HG02970 (cell line): ENCODE results near the gene SPATA13.

ENCODE experiments used
- ATAC-seq: cut with Tn5 transposase; IDR thresholded peaks from one replicate; pipeline ENCODE4 v1.9.1; 2021; ENCODE audit warnings: mild to moderate bottlenecking, moderate library complexity, moderate number of reproducible peaks; ENCODE audit not compliant: unreplicated experiment, low FRiP score

Gene SPATA13

DNA sequence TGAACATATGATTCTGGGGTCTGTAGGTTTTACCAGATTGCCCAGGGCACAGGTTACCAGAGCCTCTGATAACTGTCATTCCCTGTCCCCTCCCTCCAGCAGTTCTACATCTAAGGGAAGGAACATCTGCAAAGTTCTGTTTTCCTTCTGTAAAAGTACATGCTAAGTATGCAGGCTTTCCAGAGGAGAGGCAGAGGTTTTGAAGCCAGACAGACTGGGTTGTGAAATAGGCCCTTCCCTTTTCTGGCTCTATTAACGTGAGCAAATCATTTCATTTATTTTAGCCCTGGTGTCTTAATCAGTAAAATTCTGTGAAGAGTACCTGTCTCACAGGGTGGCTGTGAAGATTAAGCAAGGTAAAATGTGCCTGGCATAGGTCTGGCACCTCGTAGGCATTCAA, 82.8 kb downstream of the SPATA13 start:
- ATAC-seq = no peak

DNA sequence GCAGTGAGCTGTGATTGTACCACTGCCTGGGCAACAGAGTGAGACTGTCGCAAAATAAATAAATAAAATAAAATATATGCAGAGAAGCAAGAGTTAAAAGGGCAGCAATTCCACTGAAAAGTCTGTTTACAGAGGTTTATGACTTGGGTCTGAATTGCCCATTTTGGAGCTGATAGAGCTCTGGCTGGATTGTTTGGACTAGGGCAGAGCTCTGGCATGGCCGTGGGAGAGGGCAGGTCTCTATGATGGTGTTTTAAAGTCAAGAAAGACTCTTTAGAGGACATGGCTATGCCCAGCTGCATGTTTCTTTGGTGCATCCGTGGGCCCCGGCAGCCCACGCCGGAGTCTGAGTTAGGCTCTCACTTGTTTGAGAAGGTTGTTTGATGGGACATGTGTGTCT, 84.3 kb downstream of the SPATA13 start:
- no peak for ATAC-seq

DNA sequence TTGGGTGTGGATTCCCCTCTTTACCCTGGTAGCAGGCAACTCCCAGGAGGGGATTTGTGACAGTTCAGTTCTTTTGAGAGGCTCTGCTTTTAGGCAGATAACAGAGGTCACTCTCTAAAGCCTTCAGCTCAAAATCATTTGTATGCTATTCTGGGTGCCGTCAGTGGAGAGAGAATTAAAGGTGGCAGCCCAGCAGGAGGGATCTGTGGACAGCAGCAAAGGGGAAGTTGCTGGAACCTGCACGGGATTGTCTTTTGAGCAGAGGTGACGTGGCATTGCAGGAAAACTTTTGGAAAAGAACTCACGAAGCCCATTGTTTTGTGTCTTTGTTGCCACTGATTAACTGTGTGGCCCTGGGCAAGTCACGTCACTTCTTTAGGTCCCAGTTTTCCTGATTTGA, 86.5 kb downstream of the SPATA13 start:
- ATAC-seq = no peak

DNA sequence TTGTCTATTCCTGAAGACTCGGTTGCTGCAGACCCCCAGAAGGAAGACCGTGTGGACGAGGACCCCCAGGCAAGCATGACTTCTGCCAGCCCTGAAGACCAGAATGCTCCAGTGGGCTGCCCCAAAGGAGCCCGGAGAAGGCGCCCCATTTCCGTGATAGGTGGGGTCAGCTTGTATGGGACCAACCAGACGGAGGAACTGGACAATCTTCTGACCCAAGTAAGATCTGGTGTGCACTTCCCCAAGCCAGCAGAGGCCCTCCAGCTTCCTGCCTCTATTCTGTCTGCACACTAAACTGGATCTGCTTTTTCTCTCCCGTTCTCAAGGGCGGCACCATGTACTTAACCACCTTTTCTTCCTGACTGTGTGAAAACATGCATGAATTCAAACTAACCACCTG, 89.1 kb downstream of the SPATA13 start:
- ATAC-seq = no peak

DNA sequence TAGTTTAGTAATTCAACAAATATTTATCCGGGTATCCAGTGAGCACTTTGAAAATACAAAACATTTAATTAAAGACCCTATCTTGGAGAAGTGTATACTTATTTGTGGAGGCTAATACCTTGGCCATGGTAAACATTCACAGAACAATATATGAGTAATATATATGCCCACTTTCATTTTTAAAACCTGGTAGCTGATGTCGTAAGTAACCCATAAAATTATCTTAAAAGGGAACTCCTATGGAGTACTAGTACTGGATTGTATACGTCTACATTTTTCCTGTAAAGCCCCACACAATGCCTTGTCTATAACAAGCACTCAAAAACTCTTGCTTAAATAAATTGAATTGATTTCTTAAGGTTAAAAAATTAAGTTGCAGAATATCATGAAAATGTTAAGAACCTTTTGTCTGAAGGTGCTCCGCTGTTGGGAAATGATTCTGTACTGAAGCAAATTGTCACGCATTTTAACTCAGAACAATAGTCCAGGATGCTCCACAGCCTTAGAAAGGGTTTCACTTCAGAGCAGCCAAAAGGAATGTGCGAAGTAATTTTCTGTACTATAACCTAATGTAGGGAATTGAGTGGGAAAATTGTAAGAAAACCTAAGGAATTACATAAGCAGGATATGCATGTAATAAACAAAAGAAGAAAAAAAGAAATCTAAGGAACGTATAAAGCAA, 90.0 kb downstream of the SPATA13 start:
- no peak for ATAC-seq

DNA sequence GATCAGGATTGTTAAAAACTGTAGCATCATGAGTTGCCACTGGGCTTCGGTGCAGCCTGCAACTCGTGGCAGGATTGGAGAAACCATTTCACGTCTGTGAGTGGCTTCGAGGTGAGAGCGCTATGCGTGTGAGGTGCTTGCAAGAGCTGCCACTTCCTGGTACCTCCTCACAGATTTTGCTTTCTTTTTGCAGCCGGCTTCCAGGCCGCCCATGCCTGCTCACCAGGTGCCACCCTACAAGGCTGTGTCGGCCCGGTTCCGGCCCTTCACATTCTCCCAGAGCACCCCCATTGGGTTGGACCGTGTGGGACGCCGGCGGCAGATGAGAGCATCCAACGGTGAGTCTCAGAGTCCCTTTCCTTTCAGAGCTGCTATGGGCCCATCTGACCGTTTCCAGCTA, 91.0 kb downstream of the SPATA13 start:
- no peak for ATAC-seq

DNA sequence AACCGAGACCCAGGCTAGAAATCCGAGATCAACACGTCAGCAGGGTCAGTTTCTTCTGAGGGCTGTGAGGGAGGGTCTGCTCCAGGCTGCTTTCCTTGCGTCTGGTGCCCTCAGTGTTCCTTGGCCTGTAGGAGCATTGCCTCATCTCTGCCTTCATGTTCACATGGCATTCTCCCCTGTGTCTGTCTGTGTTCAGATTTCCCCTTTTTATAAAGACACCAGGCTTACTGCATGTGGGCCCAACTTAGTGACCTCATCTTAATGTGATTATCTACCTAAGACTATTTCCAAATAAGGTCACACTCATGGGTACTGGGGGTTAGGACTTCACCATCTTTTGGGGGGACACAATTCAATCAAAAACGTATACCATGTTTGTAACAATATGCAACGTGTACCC, 91.6 kb downstream of the SPATA13 start:
- ATAC-seq = no peak

DNA sequence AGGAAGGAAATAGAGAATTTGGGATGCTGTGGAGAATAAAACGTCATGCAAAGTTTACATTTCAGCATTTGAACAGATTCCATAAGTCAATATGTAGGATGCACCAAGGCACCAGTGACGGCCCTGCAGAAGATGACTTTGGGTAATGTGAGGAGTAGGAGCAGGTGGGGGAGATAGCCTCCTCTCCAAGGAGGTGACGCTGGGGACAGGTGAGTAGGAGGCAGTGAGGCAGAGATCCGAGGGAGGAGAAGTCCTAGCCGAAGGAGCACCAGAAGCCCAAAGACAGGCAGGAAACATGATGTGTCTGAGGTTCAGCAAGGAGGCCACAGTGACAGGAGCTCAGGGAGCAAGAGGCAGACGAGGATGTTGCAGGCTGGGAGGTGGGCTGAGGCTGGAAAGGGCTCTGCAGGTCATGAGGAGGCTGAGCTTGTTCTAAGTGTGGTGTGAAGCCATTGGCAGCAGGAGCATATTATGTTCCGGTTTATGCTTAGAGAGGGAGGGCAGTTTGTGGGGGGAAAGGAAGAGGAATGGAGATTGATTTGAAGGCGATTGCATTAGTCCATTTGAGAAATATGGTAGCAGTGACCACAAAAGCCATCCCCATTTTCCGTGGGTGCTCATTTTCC, 93.1 kb downstream of the SPATA13 start:
- ATAC-seq = no peak

DNA sequence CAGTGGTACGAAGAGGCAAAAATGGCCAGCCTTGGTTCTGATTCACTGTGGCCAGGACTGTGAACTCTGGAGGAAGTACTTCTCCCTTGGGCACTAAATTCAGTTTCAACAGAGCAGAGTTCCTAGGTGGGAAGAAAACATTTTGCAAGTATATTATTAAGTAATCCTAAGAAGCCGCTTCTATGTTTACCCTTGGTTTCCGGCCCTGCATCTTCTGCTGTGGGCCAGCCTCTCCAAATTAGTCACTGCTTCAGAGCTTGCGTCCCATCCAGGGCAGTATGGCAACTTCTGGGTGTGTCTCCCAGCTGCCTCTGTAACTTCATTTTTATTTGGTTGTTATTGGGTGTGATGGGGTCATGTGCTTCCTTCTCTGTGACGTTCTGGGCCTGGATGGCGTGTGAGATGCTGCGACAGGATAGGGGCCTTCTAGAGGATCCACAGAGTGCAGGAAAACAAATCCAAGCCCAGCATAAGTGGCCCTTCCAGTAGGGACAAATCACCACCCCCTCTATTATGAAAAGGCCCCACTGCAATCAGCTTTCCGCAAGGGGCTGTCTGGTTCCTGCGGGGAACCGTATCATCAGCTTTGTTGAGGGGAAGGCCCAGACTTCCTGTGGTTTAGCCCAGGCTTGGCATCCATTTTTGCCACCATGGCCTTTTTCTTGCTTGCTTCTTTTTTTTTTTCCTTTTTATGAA, 93.8 kb downstream of the SPATA13 start:
- ATAC-seq = no peak

DNA sequence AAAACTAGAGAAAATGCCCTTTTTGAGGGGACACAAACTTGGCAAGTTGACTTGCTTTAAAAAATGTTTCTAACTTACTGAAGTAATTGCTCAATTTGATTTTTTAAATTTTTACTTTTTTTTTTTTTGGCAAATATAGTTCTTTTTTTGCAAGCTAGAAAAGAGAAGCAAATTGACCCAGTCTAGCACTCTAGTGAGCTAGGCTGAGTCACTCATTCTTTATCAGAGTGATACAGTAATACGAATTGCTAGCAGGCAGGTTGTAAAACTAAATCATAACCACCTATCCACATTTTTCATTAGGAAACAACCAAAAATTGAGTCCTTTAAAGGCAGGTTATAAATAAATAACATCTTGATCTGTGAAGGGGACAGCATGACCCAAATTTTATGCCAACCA, 97.0 kb downstream of the SPATA13 start:
- ATAC-seq = no peak

DNA sequence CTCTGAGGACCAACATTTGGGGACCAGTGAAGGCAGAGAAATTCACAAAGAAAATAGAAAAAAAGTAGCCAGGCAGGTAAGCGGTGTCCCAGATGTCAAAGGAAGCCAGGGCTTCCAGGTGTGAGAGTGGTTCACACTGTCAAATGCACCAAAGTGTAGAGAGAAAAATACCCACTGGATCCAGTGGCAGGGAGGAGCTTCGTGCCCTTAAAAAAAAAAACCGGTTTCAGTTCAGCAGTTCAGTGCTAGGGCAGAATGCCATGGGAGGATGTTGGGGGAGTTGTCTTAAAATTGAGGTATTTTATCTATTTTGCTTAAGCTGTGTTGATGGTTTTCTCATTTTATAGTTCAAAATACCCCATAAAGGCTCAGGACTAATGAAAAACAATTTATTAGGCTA, 101.0 kb downstream of the SPATA13 start:
- no peak for ATAC-seq

DNA sequence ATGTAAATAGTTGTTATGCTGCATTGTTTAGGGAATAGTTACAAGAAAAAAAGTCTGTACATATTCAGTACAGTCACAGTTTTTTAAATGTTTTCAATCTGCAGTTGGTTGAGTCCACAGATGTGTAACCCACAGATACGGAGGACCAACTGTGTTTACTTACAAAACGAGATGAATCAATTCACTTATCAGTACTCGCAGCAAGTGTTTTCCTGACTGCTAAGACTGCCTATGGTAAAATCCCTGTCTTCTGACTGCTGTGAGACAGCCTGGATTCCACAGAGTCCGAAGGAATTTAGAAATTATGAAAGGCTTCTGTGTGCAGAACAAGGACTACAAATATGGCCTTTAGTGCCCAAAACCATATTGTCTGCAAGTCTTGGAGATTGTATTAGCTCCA, 103.1 kb downstream of the SPATA13 start:
- ATAC-seq = no peak

DNA sequence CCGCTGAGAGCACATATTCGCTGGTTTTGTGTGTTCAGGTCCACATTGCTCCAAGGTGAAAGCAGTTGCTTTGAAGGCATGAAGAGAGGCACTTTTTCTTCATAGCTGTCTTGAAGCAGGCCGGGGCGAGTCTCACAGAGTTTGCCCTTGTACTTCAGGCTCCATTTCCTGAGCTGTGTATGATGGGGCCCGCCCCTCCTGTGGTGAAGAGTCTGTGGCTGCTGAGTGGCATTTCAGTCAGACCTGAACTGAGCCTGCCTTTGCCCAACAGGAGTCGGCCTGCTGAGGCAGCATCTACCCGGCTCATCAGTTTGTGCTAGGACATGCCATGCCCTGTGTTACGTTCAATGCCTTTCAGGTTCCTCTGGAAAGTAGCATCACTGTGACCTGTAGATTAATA, 104.5 kb downstream of the SPATA13 start:
- no peak for ATAC-seq

DNA sequence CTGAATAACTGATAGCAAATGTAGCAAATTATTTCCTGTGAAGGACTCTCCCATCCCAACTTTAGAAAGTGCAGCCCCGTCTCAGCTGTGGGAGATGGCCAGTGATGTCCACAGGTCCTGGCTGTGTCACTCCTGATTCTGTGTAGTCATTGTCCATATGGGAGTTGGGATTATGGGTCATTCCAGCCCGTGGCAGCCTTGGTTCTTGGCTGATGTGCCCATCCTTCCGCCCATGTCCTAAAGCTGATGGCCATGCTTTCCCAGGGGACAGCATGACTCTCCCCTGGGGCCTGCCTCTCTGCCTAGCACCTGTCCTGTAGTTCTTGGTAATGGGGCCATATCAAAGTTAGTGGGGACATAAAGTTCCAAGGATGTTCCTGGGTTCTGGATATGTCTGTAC, 104.9 kb downstream of the SPATA13 start:
- no peak for ATAC-seq

DNA sequence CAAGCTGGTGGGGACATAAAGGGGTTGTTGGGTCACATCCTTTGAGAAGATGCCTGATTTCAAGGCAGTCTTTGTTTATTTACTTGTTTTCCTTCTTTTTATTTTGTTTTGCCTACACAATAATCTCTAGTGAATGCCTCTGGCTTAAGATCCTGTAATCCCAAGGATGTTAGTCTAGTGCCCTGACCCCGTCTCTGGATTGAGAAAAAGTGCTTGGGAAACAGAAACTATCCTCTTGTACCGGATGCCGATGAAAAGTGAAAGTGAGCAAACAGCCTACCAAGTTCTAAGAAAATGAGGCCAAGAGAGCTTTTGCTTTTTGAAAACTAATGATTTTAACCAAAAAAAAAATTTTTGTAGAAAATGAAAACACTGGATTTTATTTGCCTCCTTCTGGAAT, 106.8 kb downstream of the SPATA13 start:
- no peak for ATAC-seq

DNA sequence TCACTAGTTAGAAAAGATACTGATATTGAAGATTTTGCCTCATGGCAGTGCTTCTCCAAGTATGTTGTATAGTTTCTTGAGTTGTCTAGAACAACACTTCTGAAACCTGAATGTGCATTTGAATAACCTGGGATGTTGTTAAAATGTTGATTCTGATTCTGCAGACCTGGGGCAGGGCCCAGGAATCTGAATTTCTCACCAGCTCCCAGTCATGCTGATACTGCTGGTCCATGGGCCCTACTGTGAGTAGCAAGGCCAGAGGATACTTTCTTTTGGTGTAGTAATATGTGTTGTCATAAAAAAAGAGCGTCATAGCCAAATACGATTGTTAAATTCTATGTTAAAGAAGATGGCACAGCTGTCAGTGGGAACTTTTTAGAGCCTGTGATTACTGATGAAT, 107.3 kb downstream of the SPATA13 start:
- ATAC-seq = no peak

DNA sequence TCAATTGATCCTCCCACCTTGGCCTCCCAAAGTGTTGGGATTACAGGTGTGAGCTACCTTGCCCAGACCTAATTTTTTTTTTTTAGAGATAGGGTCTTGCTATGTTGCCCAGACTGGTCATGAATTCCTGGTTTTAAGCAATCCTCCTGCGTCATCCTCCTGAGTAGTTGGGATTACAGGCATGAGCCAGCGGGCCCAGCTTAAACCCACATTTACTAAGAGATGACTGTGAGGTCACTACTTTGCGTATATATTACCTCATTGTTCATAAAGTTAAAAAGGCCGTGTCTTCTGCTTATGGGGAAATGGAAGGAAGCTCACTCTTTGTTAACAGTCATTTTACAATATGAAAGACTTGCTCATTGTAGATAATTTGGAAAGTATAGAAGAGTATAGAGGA, 109.3 kb downstream of the SPATA13 start:
- ATAC-seq = no peak

DNA sequence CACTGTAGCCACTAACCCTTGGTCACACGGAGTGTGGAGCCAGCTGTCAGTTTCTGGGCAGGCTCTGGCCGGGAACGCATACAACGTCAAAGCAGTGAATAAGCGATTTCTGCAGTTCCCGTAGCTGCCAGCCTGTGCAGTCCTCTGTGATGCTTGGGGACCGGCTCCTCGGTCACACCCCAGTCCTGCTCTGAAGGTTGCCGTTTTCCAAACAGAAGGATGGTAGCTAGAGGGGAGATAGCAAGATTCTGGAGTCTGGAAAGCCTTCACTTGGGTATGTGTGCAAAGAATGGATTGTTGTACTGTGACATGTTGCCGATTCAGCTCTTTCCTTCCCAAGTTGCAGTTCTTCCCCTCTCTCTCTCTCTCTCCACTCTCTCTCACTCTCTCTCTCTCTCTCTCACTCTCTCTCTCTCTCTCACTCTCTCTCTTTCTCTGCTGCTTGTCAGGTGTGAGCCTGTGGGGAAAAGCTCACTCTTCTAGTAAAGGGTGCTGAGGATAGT, 110.2 kb downstream of the SPATA13 start:
- ATAC-seq = no peak

DNA sequence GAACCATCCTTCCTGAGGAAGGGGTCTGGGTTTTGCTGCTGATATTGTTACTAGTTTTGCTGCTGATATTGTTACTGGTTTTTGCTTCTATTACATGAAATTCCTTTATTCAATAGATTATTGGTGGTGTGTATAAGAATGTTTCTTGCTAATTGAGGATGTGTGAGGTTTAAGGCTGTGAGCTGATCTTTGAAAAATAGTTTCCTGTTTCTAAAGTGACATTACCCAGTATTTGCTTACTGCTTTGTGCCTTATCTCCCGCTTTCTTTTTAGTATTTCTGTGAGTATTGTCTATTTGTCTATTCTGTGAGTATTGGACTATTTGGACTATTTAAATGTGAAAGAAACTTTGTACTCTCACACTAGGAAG, 110.7 kb downstream of the SPATA13 start:
- no peak for ATAC-seq

DNA sequence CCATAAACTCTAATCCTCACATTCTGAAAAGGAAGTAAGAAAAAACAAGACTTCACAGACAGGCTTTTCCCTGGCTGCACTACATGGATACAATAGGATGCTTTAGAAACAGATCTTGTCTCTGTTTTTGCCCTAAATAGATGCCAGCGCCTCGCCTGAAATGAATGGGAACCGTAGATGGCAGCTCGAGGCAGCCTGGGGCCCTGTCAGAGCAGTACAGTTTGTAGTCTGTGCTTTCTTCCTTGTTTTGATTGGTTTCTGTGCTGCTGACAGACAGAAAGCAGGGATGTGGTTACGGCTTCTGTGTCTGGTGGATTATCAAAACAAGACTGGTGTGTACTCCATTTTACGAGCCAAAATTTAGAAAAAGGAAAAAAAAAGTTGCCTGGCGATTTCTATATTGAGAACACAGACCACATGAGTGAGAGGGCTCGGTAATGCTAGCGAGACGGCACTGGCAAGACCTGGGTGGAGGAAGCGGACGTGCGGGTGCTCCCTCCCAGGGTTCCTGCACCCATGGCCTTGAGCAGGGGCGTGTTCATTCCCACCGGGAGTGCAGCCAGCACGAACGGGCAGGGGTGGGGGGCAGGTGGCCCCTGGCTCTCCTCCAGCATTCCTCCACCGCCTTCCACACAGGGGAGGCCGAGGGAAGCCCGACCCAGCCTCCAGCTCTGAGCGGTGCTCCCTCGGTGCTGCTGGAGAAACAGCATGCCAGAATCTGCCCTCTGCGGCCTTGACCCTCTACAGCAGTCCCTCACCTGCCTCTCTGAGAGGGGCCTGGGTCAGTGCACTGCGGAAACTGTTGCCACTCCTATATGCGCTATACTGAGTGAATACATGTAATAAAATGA, 111.3 kb downstream of the SPATA13 start:
- peak; percentile 41 for ATAC-seq
